CD4-positive, alpha-beta T cell treated with Interleukin-4 for 4 hours (primary cell): ENCODE measurements around the gene IGFBP7.

Source experiments
- DNase-seq: peaks from one replicate; pipeline ENCODE4 v3.0.0-alpha.2; 2020

The IGFBP7 gene

GRCh38 chr4:57127361-57127760, 17.2 kb upstream of the IGFBP7 start:
- DNase-seq, result no peak

GRCh38 chr4:57125996-57126395, 15.8 kb upstream of the IGFBP7 start:
- DNase-seq, result no peak

GRCh38 chr4:57124145-57124544, 14.0 kb upstream of the IGFBP7 start:
- DNase-seq, result no peak

- no peak for DNase-seq
Measured at GRCh38 chr4:57122959-57123358, 12.8 kb upstream of the IGFBP7 start.

- DNase-seq, result no peak
Measured at GRCh38 chr4:57119054-57119651, 9.0 kb upstream of the IGFBP7 start.

- no peak for DNase-seq
Measured at GRCh38 chr4:57117491-57117890, 7.3 kb upstream of the IGFBP7 start.

- no peak for DNase-seq
Measured at GRCh38 chr4:57116245-57116644, 6.1 kb upstream of the IGFBP7 start.

GRCh38 chr4:57114973-57115372, 4.8 kb upstream of the IGFBP7 start:
- DNase-seq, result no peak

- no peak for DNase-seq
Measured at GRCh38 chr4:57113870-57114269, 3.7 kb upstream of the IGFBP7 start.

GRCh38 chr4:57110640-57111511, 691 bp upstream of the IGFBP7 start:
- DNase-seq, result peak; percentile 5

GRCh38 chr4:57109411-57109846, 756 bp downstream of the IGFBP7 start:
- DNase-seq, result no peak

- no peak for DNase-seq
Measured at GRCh38 chr4:57106181-57106580, 4.0 kb downstream of the IGFBP7 start.

- no peak for DNase-seq
Measured at GRCh38 chr4:57104706-57105560, 5.3 kb downstream of the IGFBP7 start.

GRCh38 chr4:57103051-57103450, 7.1 kb downstream of the IGFBP7 start:
- DNase-seq, result no peak

- no peak for DNase-seq
Measured at GRCh38 chr4:57102050-57102624, 8.0 kb downstream of the IGFBP7 start.

- no peak for DNase-seq
Measured at GRCh38 chr4:57100979-57101651, 9.1 kb downstream of the IGFBP7 start.

GRCh38 chr4:57099363-57099762, 10.8 kb downstream of the IGFBP7 start:
- no peak for DNase-seq

- no peak for DNase-seq
Measured at GRCh38 chr4:57098941-57099340, 11.2 kb downstream of the IGFBP7 start.

- no peak for DNase-seq
Measured at GRCh38 chr4:57098415-57098814, 11.8 kb downstream of the IGFBP7 start.

GRCh38 chr4:57097711-57098110, 12.5 kb downstream of the IGFBP7 start:
- no peak for DNase-seq

- no peak for DNase-seq
Measured at GRCh38 chr4:57095956-57096355, 14.2 kb downstream of the IGFBP7 start.

GRCh38 chr4:57095245-57095644, 14.9 kb downstream of the IGFBP7 start:
- no peak for DNase-seq

- DNase-seq, result no peak
Measured at GRCh38 chr4:57094832-57095223, 15.4 kb downstream of the IGFBP7 start.
